ENCODE data around the gene FAAP100. TPM values are rescaled to one million over a fixed set of nuclear protein-coding genes. Genes with fewer than 3 reads are reported as not detected.
"Not testable (repeated sequence)": the region's sequence is repeated elsewhere in the genome, so short reads cannot be mapped to it uniquely, and the experiment has no call there.

Gene FAAP100
- total and polyA plus RNA-seq, 12 donors: 8.7 to 30.6 (median 13.3) TPM

DNA sequence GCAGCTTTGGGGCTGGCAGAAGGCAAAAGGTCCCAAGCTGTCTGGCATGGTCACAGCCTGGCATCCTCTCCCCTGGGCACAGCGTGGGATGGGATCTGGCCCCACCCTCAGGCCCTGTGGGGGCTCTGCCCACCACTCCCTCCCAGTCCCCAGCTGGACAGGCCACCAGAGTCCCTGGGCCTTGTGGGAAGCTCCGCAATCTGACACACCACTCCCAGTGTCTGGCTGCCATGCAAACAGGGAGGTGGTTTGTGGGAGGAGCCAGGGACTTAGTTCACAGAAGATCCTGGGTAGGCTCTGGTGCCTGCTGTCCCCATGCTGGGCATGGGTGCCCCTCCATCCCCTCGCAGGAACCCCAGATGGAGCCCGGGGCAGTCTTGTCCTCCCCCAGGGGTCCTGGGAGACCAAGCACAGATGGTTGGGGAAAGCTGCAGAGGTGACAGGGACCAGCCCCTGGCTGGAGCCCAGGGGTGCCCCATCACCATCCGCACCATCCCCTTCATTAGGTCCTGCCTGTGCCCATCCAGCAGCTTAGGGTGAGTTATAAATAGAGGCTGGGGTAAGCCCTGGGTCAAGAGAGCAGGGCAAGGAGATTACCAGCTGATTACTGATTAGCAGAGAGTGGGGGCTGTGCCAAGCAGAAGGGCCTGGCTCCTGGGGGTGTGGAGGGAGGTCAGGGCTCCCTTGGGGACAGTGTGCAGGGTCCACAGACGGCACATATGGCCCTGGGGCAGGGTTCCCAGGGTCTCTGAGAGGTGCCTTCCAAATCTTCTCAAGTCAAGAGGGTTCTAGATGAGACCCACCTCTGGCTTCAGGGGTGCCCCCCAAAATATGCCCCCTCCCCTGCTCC is 17.8 kb downstream of the FAAP100 start:
- WGBS, 2 donors: 59 to 64% methylated on average over 6 of the region's 6 CpGs
- Histone ChIP-seq H3K27me3 (peaks cover 16 to 46% (median 42%) of the 10 kb centered on the region in 7 donors), H3K36me3 (peaks cover 0 to 9% (median 0%) of the 10 kb centered on the region in 9 donors), H3K27ac (no peak overlapping the region), H3K4me1 (peaks cover 3 to 18% (median 16%) of the 10 kb centered on the region in 9 donors), H3K9me3 (no peaks in the 10 kb centered on the region), H3K4me3 (no peak overlapping the region)
- intact Hi-C loops (cut with DNase I): loop anchor here in 3 of 10 donors (5.0 to 10.0 kb wide), 2 partner anchors 282 to 390 kb away; no protein-coding TSS in a partner anchor
- DNase-seq: no peak
- no peak for ATAC-seq
- TF ChIP-seq, protein P1, sequence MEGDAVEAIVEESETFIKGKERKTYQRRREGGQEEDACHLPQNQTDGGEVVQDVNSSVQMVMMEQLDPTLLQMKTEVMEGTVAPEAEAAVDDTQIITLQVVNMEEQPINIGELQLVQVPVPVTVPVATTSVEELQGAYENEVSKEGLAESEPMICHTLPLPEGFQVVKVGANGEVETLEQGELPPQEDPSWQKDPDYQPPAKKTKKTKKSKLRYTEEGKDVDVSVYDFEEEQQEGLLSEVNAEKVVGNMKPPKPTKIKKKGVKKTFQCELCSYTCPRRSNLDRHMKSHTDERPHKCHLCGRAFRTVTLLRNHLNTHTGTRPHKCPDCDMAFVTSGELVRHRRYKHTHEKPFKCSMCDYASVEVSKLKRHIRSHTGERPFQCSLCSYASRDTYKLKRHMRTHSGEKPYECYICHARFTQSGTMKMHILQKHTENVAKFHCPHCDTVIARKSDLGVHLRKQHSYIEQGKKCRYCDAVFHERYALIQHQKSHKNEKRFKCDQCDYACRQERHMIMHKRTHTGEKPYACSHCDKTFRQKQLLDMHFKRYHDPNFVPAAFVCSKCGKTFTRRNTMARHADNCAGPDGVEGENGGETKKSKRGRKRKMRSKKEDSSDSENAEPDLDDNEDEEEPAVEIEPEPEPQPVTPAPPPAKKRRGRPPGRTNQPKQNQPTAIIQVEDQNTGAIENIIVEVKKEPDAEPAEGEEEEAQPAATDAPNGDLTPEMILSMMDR (IDR thresholded peaks at IDR 0.05): no peak

DNA sequence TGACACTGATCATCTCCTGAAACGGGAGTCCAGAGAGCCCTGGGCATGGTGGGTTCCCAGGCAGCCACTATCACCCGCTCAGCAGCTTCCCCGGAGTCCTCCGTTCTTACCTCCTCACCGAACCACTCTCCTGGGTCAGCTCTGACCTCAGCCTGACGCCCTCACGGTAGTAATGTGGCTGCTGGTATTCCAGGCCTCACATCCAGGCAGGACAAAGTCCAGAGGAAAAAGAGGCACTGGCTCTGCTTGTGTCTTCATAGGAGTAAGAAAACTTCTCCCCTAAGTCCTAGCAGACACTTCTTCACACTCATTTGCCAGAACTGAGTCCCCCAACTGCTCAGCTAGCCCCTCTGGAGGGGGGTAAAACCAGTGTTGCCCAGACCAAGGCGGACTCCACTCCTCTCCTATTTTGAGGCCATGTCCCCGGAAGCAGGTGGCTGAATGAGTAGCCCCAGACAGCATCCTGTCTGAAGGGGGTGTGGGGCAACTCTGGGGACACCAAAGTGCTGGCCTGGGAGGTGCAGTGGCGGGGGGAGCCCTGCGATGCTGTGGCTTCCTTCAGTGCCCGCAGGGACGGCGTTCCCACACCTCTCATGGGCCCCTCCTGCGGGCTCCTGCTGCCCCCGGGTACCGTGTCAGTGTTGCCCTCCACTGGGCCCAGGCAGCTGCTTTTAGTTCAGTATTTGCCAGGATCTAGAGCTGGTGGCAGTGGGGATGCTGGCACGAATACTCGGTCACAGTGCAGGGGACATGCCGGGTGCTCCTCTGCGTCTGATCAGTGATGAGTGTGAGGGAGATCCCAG is 18.6 kb downstream of the FAAP100 start:
- Histone ChIP-seq H3K4me1 (peaks cover 3 to 18% (median 16%) of the 10 kb centered on the region in 9 donors), H3K9me3 (no peaks in the 10 kb centered on the region), H3K36me3 (peaks cover 0 to 6% (median 0%) of the 10 kb centered on the region in 9 donors), H3K4me3 (no peak overlapping the region), H3K27me3 (peaks cover 16 to 54% (median 50%) of the 10 kb centered on the region in 7 donors), H3K27ac (no peak overlapping the region)
- no peak for ATAC-seq
- WGBS, 2 donors: 69 to 72% methylated on average over 21 of the region's 21 CpGs
- intact Hi-C loops (cut with DNase I): loop anchor here in 1 of 10 donors (10.0 kb wide), 1 partner anchor 389 kb away; no protein-coding TSS in a partner anchor
- no peak for DNase-seq
- TF ChIP-seq, protein P1 (IDR thresholded peaks at IDR 0.05): no peak

DNA sequence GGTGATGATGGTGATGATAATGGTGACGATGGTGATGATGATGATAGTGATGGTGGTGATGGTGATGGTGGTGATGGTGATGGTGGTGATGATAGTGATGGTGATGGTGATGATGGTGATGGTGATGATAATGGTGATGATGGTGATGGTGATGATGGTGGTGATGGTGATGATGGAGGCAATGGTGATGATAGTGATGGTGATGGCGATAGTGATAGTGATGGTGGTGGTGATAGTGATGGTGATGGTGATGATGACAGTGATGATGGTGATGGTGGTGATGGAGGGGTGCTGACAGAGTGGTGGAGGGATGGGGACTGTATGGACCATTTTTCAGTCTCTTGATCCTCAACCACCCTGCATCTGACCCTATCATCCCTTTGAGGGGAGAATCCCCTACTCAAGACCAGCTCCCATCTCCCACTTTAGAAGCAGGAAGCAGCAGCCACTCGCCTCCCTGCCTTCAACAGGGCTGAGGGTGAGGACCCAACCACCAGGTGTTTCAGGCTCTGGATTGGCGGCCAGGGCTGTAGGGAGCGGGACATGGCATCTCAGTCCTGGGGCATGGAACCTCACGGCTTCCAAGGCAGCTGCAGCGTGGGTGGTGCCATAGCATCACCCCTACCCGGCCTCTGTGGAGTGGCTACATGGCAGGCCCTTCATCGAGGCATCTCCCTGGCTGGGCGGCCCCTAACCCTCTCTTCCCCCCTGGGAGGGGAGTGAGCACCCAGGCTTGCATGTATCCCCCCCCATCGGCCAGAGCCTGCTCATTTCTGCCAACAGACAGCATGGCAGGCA is 19.5 kb downstream of the FAAP100 start:
- DNase-seq (no peak), ATAC-seq (no peak)
- Histone ChIP-seq H3K4me3 (no peak overlapping the region), H3K27ac (no peak overlapping the region), H3K27me3 (peaks cover 16 to 58% (median 54%) of the 10 kb centered on the region in 7 donors), H3K9me3 (no peaks in the 10 kb centered on the region), H3K4me1 (peaks cover 3 to 22% (median 14%) of the 10 kb centered on the region in 9 donors), H3K36me3 (no peaks in the 10 kb centered on the region)
- TF ChIP-seq, protein P1 (IDR thresholded peaks at IDR 0.05): no peak
- 91% methylated on average over 11 of the region's 11 CpGs for WGBS, 2 donors
- intact Hi-C loops (cut with DNase I): loop anchor here in 1 of 10 donors (10.0 kb wide), 1 partner anchor 388 kb away; no protein-coding TSS in a partner anchor

DNA sequence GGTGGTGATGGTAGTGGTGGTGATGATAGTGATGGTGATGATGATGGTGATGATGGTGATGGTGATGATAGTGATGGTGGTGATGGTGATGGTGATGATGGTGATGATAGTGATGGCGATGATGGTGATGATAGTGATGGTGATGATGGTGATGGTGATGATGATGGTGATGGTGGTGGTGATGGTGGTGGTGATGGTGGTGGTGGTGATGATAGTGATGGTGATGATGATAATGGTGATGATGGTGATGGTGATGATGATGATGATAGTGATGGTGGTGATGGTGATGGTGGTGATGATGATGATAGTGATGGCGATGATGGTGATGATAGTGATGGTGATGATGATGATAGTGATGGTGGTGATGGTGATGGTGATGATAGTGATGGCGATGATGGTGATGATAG is 20.2 kb downstream of the FAAP100 start:
- DNase-seq, ATAC-seq, H3K9me3 ChIP-seq, H3K4me3 ChIP-seq, H3K36me3 ChIP-seq, H3K27ac ChIP-seq: not testable (repeated sequence)
- H3K4me1 ChIP-seq: peaks cover 3 to 19% (median 8%) of the 10 kb centered on the region in 9 donors
- peaks cover 12 to 58% (median 54%) of the 10 kb centered on the region in 7 donors for H3K27me3 ChIP-seq
- 94 to 97% methylated on average over 3 of the region's 3 CpGs for WGBS, 2 donors
- intact Hi-C loops (cut with DNase I): loop anchor here in 1 of 10 donors (10.0 kb wide), 1 partner anchor 387 kb away; no protein-coding TSS in a partner anchor

DNA sequence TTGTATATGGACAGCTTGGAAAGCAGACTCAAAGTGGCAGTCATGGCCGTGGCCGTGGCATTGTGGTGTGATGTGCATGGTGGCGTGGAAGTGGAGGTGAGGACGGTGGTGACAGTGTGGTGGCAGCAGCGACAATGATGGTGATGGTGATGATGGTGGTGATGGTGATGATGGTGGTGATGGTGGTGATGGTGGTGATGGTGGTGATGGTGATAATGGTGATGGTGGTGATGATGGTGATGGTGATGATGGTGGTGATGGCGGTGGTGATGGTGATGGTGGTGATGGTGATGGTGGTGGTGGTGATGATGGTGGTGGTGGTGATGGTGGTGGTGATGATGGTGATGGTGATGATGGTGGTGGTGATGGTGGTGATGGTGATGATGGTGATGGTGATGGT is 21.1 kb downstream of the FAAP100 start:
- ATAC-seq, H3K4me3 ChIP-seq, H3K4me1 ChIP-seq, DNase-seq, H3K36me3 ChIP-seq, H3K9me3 ChIP-seq, H3K27ac ChIP-seq: not testable (repeated sequence)
- H3K27me3 ChIP-seq: peaks cover 2 to 58% (median 53%) of the 10 kb centered on the region in 7 donors
- 80 to 90% methylated on average over 6 of the region's 6 CpGs for WGBS, 2 donors
- intact Hi-C loops (cut with DNase I): loop anchor here in 1 of 10 donors (10.0 kb wide), 1 partner anchor 386 kb away; no protein-coding TSS in a partner anchor
